Tibial nerve (tissue), 4 donors: Measurements from ENCODE around the gene CUZD1. TPM values are rescaled to one million over a fixed set of nuclear protein-coding genes. Genes with fewer than 3 reads are reported as not detected.

Experiments
- DNase-seq, 2 donors: peaks; one replicate each; pipeline ENCODE4 v3.0.0-alpha.2; 2019; ENCODE audit warnings: low spot score in 2 of 2
- H3K27ac ChIP-seq, 4 donors: fragments of 200-600 bp; sonication (generic) in 3 of 4; one replicate each; pipeline ENCODE4 v1.5.1; 2017 to 2019; ENCODE audit warnings: mild to moderate bottlenecking in 1 of 4
- H3K27me3 ChIP-seq, 2 donors: fragments of 200-600 bp; sonication (generic) in 1 of 2; one replicate each; pipeline versions ENCODE4 v1.5.1 to v1.6.0; 2017 to 2019
- H3K36me3 ChIP-seq, 3 donors: fragments of 200-600 bp; sonication (generic); one replicate each; pipeline ENCODE4 v1.5.1; 2018 to 2019
- H3K4me1 ChIP-seq, 4 donors: fragments of 200-600 bp; sonication (generic) in 3 of 4; one replicate each; pipeline ENCODE4 v1.5.1; 2017 to 2019
- H3K4me3 ChIP-seq, 4 donors: fragments of 200-600 bp; sonication (generic) in 3 of 4; one replicate each; pipeline ENCODE4 v1.5.1; 2017 to 2019; ENCODE audit warnings: mild to moderate bottlenecking in 1 of 4, moderate library complexity in 1 of 4
- H3K9me3 ChIP-seq, 4 donors: fragments of 200-600 bp; sonication (generic) in 3 of 4; one replicate each; pipeline ENCODE4 v1.5.1; 2017 to 2019
- EP300 ChIP-seq, 2 donors: sonication (generic); formaldehyde crosslinking; IDR thresholded peaks; one replicate each; pipeline ENCODE4 v1.6.1; 2017; ENCODE audit warnings: antibody characterized with exemption in 2 of 2, mild to moderate bottlenecking in 1 of 2
- POLR2A ChIP-seq, 2 donors: fragments of 450-650 bp; IDR thresholded peaks; one replicate each; pipeline ENCODE4 v1.6.1; 2017; ENCODE audit warnings: antibody characterized with exemption in 2 of 2, mild to moderate bottlenecking in 2 of 2, moderate library complexity in 2 of 2
- WGBS, 2 donors: methylation state at CpG; one replicate each; pipeline ENCODE4 v1.1.5; 2018; 5-methylcytosine and 5-hydroxymethylcytosine counted together
- total RNA-seq, 4 donors: library from RNA; depleted of rRNA; stranded (reverse); fragments of >200 nt; gene quantifications; one replicate each; pipeline ENCODE4 v1.1.0, GENCODE V29; 2016
- TF ChIP-seq, protein P1 (sequence below), 5 experiments: fragments of 200-600 bp in 3 of 5; fragments of 450-650 bp in 2 of 5; sonication (generic) in 3 of 5; IDR thresholded peaks; one replicate each; pipeline ENCODE4 v1.5.1; 2016 to 2019; ENCODE audit warnings: antibody characterized with exemption in 5 of 5, mild to moderate bottlenecking in 3 of 5, moderate library complexity in 2 of 5

The CUZD1 gene
- total RNA-seq, 4 donors from 2014 or later: 1.2 to 5.7 (median 1.9) TPM; not detected in 1

DNA sequence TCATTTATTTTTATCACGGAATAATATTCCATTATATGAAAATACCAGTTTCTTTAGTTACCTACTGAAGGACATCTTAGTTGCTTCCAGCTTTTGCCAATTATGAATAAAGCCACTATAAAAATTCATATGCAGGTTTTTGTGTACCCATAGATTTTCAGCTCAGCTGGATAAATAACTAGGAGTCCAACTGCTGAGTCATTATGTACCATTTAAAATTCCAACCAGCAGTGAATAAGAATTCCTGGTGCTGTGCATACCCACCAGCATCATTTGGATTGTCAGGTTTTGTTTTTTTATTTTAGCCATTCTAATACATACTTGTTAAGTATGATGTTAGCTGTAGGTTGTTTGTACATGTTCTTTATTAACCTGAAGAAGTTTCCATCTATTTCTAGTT, 19.2 kb upstream of the CUZD1 start:
- Histone ChIP-seq H3K4me1 (no peaks in the 10 kb centered on the region), H3K27me3 (no peaks in the 10 kb centered on the region), H3K9me3 (no peaks in the 10 kb centered on the region), H3K36me3 (no peaks in the 10 kb centered on the region), H3K27ac (no peak overlapping the region), H3K4me3 (no peak overlapping the region)
- WGBS, 2 donors: 89 to 93% methylated on average over 1 of the region's 1 CpG
- DNase-seq: no peak
- no peak for TF ChIP-seq EP300 (IDR thresholded peaks at IDR 0.05)
- TF ChIP-seq POLR2A (IDR thresholded peaks at IDR 0.05): no peak
- TF ChIP-seq, protein P1, sequence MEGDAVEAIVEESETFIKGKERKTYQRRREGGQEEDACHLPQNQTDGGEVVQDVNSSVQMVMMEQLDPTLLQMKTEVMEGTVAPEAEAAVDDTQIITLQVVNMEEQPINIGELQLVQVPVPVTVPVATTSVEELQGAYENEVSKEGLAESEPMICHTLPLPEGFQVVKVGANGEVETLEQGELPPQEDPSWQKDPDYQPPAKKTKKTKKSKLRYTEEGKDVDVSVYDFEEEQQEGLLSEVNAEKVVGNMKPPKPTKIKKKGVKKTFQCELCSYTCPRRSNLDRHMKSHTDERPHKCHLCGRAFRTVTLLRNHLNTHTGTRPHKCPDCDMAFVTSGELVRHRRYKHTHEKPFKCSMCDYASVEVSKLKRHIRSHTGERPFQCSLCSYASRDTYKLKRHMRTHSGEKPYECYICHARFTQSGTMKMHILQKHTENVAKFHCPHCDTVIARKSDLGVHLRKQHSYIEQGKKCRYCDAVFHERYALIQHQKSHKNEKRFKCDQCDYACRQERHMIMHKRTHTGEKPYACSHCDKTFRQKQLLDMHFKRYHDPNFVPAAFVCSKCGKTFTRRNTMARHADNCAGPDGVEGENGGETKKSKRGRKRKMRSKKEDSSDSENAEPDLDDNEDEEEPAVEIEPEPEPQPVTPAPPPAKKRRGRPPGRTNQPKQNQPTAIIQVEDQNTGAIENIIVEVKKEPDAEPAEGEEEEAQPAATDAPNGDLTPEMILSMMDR (IDR thresholded peaks at IDR 0.05): no peak

DNA sequence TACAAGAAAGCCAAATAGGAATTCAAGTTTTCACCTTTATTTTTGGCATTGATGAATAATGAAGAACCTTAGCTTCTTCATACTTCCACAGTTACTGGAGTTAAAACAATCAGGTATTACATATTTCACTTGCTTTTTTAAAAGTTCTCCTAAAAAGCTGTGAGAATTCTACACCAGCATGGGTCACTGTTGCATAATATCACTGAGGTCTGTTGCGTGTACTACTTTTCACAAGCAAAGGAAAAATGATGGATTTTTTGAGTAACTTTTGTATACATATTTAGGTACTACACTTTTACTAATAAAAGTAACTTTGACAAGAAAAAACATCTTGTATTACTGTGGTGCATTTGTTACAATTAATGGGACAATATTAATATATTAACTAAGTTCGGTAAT, 18.5 kb upstream of the CUZD1 start:
- Histone ChIP-seq H3K36me3 (no peaks in the 10 kb centered on the region), H3K9me3 (no peaks in the 10 kb centered on the region), H3K4me3 (no peak overlapping the region), H3K4me1 (no peaks in the 10 kb centered on the region), H3K27ac (no peak overlapping the region), H3K27me3 (no peaks in the 10 kb centered on the region)
- TF ChIP-seq, protein P1 (IDR thresholded peaks at IDR 0.05): no peak
- TF ChIP-seq EP300 (IDR thresholded peaks at IDR 0.05): no peak
- TF ChIP-seq POLR2A (IDR thresholded peaks at IDR 0.05): no peak
- DNase-seq: no peak
- whole genome bisulfite sequencing, 2 donors: 92 to 94% methylated on average over 2 of the region's 2 CpGs

DNA sequence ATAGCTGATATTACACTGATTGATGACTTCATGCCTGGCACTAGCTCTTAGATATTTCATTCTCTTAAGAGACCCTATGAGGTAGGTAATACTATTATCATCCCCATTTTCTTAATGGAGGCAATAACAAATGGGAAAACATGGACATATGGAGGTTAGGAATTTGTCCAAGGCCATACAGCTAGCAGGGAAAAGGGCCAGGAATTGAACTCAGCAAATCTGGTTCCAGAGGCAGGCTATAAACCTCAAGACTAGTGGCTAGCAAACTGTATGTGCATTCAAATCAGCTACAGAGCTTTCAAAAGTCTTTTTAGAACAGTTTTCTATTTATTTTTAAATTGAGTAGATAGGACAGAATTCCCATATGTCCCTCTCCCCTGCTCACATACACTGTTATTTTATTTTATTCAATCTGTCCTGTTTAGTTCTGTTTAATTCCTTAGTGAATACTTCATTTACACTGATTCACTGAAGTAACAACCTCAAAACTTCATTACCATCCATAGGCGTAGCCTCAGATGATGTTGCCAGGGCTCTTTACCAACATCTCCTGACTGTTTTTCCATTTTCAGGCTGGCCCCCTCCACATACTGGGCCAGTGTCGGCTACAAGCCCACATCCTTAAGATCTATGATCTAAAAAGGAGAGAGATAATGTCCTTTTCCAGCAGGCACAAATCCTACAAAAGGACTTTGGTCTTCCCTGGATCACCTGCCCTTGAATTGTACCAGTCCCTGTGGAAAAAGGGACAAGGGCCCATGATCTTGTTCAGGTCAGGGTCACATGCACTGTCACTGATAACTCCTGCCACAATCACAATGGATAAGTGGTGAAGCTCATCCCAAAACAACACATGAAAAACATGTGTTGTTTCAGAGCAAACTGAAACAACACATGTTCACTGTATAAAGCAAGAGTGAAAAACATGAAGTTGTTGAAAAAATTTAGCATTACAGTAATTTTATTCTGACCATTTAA, 17.8 kb upstream of the CUZD1 start:
- no peak for DNase-seq
- TF ChIP-seq POLR2A (IDR thresholded peaks at IDR 0.05): no peak
- TF ChIP-seq, protein P1 (IDR thresholded peaks at IDR 0.05): no peak
- TF ChIP-seq EP300 (IDR thresholded peaks at IDR 0.05): no peak
- no peaks in the 10 kb centered on the region for H3K9me3 ChIP-seq
- H3K36me3 ChIP-seq: peaks cover 0 to 4% (median 0%) of the 10 kb centered on the region in 3 donors
- no peak overlapping the region for H3K4me3 ChIP-seq
- no peaks in the 10 kb centered on the region for H3K27me3 ChIP-seq
- no peaks in the 10 kb centered on the region for H3K4me1 ChIP-seq
- H3K27ac ChIP-seq: no peak overlapping the region
- whole genome bisulfite sequencing, 2 donors: 91 to 93% methylated on average over 2 of the region's 2 CpGs

DNA sequence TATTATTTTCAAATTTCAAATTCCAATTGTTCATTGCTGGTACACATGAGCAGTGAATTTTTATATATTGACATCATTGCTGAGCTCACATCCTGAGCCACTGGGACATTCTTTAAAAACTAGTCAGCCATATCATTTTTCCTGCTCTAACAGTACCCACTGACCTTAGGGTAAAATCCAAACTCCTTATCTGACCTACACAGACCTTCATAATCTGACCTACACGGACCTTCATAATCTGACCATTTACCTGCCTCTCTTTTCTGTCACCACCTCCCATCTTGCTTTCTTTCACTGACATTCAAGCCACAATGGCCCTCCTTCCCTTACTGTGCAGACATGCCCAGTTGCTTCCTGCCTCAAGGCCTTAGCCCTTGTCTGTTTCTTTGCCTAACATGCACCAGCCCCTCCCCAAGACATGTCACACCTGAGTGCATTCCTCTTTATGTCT, 16.1 kb upstream of the CUZD1 start:
- WGBS, 2 donors: 49 to 71% methylated on average over 1 of the region's 1 CpG

More for the DNA sequence above, 16.1 kb upstream of the CUZD1 start:
- no peak for DNase-seq
- no peaks in the 10 kb centered on the region for H3K9me3 ChIP-seq
- no peak overlapping the region for H3K27ac ChIP-seq
- no peak overlapping the region for H3K4me3 ChIP-seq
- no peaks in the 10 kb centered on the region for H3K4me1 ChIP-seq
- H3K27me3 ChIP-seq: no peaks in the 10 kb centered on the region
- TF ChIP-seq POLR2A (IDR thresholded peaks at IDR 0.05) (no peak), EP300 (IDR thresholded peaks at IDR 0.05) (no peak)
- TF ChIP-seq, protein P1 (IDR thresholded peaks at IDR 0.05): no peak
- H3K36me3 ChIP-seq: peaks cover 0 to 7% (median 0%) of the 10 kb centered on the region in 3 donors
